Right cardiac atrium (tissue), 5 donors: ENCODE measurements around the gene SATB2. TPM values are rescaled to one million over a fixed set of nuclear protein-coding genes. Genes with fewer than 3 reads are reported as not detected.

Experiments used
- ATAC-seq, 2 donors: fragments of 200-7000 bp; cut with Tn5 transposase; one replicate each; pipeline versions ENCODE4 v1.8.0 to v1.9.1; 2020; ENCODE audit warnings: moderate library complexity in 2 of 2, mild to moderate bottlenecking in 1 of 2
- DNase-seq, 3 donors: peaks; one replicate each; pipeline ENCODE4 v3.0.0-alpha.2; 2020
- H3K27ac ChIP-seq: one replicate; pipeline ENCODE4 v1.5.1; 2013; ENCODE audit warnings: mild to moderate bottlenecking, low read length, control low read depth, moderate library complexity
- H3K27me3 ChIP-seq: one replicate; pipeline ENCODE4 v1.6.1; 2013; ENCODE audit not compliant: control insufficient read depth, insufficient read depth
- H3K4me1 ChIP-seq: one replicate; pipeline ENCODE4 v1.6.1; 2013; ENCODE audit warnings: low read length; ENCODE audit not compliant: control insufficient read depth, insufficient read depth
- H3K4me3 ChIP-seq: one replicate; pipeline ENCODE4 v1.5.1; 2013; ENCODE audit warnings: low read length, control low read depth
- H3K9me3 ChIP-seq: one replicate; pipeline ENCODE4 v1.6.1; 2013; ENCODE audit warnings: low read length; ENCODE audit not compliant: control insufficient read depth
- WGBS: extraction: QIAGEN DNeasy Blood & Tissue Kit; methylation state at CpG from one replicate; pipeline ENCODE4 v1.1.7; 2013; 5-methylcytosine and 5-hydroxymethylcytosine counted together
- intact Hi-C, 4 donors: fragments of 100-400 bp; cut with DNase I; formaldehyde crosslinking; loops; one replicate each; pipeline versions ENCODE4 v1.11.0 to v1.14.0; 2022 to 2023
- long read RNA-seq, 4 donors: library from polyadenylated mRNA; unstranded; transcript quantifications; one replicate each; pipeline ENCODE4 v2.0.0, GENCODE V29; 2020 to 2021
- polyA plus RNA-seq: library from polyadenylated mRNA; stranded (reverse); fragments of 200-250 nt; gene quantifications from one replicate; pipeline ENCODE4 v1.2.3, GENCODE V29; 2013
- total RNA-seq, 4 donors: library from RNA; stranded (reverse); fragmentation: NEBNext Ultra II Directional; extraction: Animal tissue kit (Norgen Biotek cat#: 25700); gene quantifications; one replicate each; pipeline ENCODE4 v1.2.1, GENCODE V29; 2021
- donor health status: healthy with polysubstance abuse.
- donor health status: DM: no; HTN: yes; CAD: no.
- donor health status: DM: no; HTN: no; CAD: no.
- donor health status: DM: no; HTN: yes; CAD: no; lungs with severe emphysema.
- donor health status: DM: yes; HTN: yes; CAD: no.

Gene SATB2
- total RNA-seq (1 to 10 TPM; 1.4 to 2.2 (median 1.9) TPM), polyA plus RNA-seq (0.75 TPM)
- long read RNA-seq, donor 1, partial matches to known transcripts: 0 of 1 reads
- long read RNA-seq, donor 1, other reads (novel, unspliced or antisense): 1 of 1 reads
- long read RNA-seq, donor 2: 0 reads
- long read RNA-seq, donor 3, partial matches to known transcripts: 3 of 3 reads
- long read RNA-seq, donor 3, other reads (novel, unspliced or antisense): 0 of 3 reads
- long read RNA-seq, donor 4: 0 reads

- H3K4me1 ChIP-seq: peaks cover 4% of the 10 kb centered on the region
- intact Hi-C loops: no loop called here
- no peak for ATAC-seq
- H3K9me3 ChIP-seq: no peaks in the 10 kb centered on the region
- H3K4me3 ChIP-seq: peak within 1 kb of the TSS; percentile 96
- WGBS: 1% methylated on average over 61 of the region's 61 CpGs
- peak; percentile 26 to 68 (median 60) for DNase-seq
- H3K27me3 ChIP-seq: peaks cover 10% of the 10 kb centered on the region
- H3K27ac ChIP-seq: no peak within 1 kb of the TSS
These were observed at the start of gene SATB2 for GRCh38 chr2:199457147-199458008. Gene SATB2, minus strand, starts transcription at chr2:199457939. Its CDS starts 1,902 bp downstream, at chr2:199456037.

- no peak for ATAC-seq
These were observed 48.1 kb upstream of the SATB2 start for GRCh38 chr2:199505755-199506403.

GRCh38 chr2:199503148-199503547, 45.4 kb upstream of the SATB2 start:
- Histone ChIP-seq H3K27ac (no peak overlapping the region), H3K9me3 (no peaks in the 10 kb centered on the region), H3K27me3 (no peaks in the 10 kb centered on the region), H3K4me3 (no peak overlapping the region), H3K4me1 (no peaks in the 10 kb centered on the region)
- DNase-seq (no peak), ATAC-seq (no peak)
- intact Hi-C loops: no loop called here

More at GRCh38 chr2:199505755-199506403, 48.1 kb upstream of the SATB2 start:
- Histone ChIP-seq H3K27ac (no peak overlapping the region), H3K9me3 (no peaks in the 10 kb centered on the region), H3K4me1 (no peaks in the 10 kb centered on the region), H3K4me3 (no peak overlapping the region), H3K27me3 (no peaks in the 10 kb centered on the region)
- DNase-seq: no peak
- intact Hi-C loops: no loop called here
- WGBS: 61% methylated on average over 2 of the region's 2 CpGs

GRCh38 chr2:199499005-199499404, 41.3 kb upstream of the SATB2 start:
- intact Hi-C loops: no loop called here
- 87% methylated on average over 3 of the region's 3 CpGs for WGBS
- H3K27ac ChIP-seq: no peak overlapping the region
- H3K4me3 ChIP-seq: no peak overlapping the region
- no peaks in the 10 kb centered on the region for H3K27me3 ChIP-seq
- no peaks in the 10 kb centered on the region for H3K4me1 ChIP-seq
- no peak for DNase-seq
- H3K9me3 ChIP-seq: no peaks in the 10 kb centered on the region
- no peak for ATAC-seq

- no peak overlapping the region for H3K4me3 ChIP-seq
- no peaks in the 10 kb centered on the region for H3K4me1 ChIP-seq
- WGBS: 67% methylated on average over 4 of the region's 4 CpGs
- no peak overlapping the region for H3K27ac ChIP-seq
- intact Hi-C loops: no loop called here
- H3K27me3 ChIP-seq: no peaks in the 10 kb centered on the region
- no peaks in the 10 kb centered on the region for H3K9me3 ChIP-seq
- DNase-seq: no peak
- ATAC-seq: no peak
These were observed 37.4 kb upstream of the SATB2 start for GRCh38 chr2:199495147-199495546.

GRCh38 chr2:199490049-199490448, 32.3 kb upstream of the SATB2 start:
- intact Hi-C loops: no loop called here
- Histone ChIP-seq H3K9me3 (no peaks in the 10 kb centered on the region), H3K27me3 (no peaks in the 10 kb centered on the region), H3K4me1 (no peaks in the 10 kb centered on the region), H3K27ac (no peak overlapping the region), H3K4me3 (no peak overlapping the region)
- no peak for DNase-seq
- no peak for ATAC-seq
- WGBS: 72% methylated on average over 5 of the region's 5 CpGs

GRCh38 chr2:199488772-199489400, 31.1 kb upstream of the SATB2 start:
- ATAC-seq (peak in 1 of 2 donors; percentile 26), DNase-seq (peak in 1 of 3 donors; percentile 34)
- Histone ChIP-seq H3K27ac (no peak overlapping the region), H3K4me3 (no peak overlapping the region), H3K4me1 (no peaks in the 10 kb centered on the region), H3K27me3 (no peaks in the 10 kb centered on the region), H3K9me3 (no peaks in the 10 kb centered on the region)
- intact Hi-C loops: loop anchor here in 3 of 4 donors (10.0 kb wide), 1 partner anchor 1174 kb away; no protein-coding TSS in a partner anchor
- WGBS: 36% methylated on average over 6 of the region's 6 CpGs

- DNase-seq: peak in 1 of 3 donors; percentile 25
- Histone ChIP-seq H3K9me3 (no peaks in the 10 kb centered on the region), H3K27me3 (no peaks in the 10 kb centered on the region), H3K4me1 (no peaks in the 10 kb centered on the region), H3K27ac (no peak overlapping the region), H3K4me3 (no peak overlapping the region)
- intact Hi-C loops: loop anchor here in 3 of 4 donors (10.0 kb wide), 1 partner anchor 1171 kb away; no protein-coding TSS in a partner anchor
- peak in 1 of 2 donors; percentile 46 for ATAC-seq
- WGBS: 15% methylated on average over 5 of the region's 5 CpGs
These were observed 28.1 kb upstream of the SATB2 start for GRCh38 chr2:199485732-199486335.

- no peak for ATAC-seq
- 85% methylated on average over 1 of the region's 1 CpG for WGBS
- no peak for DNase-seq
- Histone ChIP-seq H3K9me3 (no peaks in the 10 kb centered on the region), H3K4me3 (no peak overlapping the region), H3K27ac (no peak overlapping the region), H3K4me1 (no peaks in the 10 kb centered on the region), H3K27me3 (no peaks in the 10 kb centered on the region)
- intact Hi-C loops: loop anchor here in 3 of 4 donors (10.0 kb wide), 1 partner anchor 1170 kb away; no protein-coding TSS in a partner anchor
These were observed 27.2 kb upstream of the SATB2 start for GRCh38 chr2:199484927-199485326.

- no peak overlapping the region for H3K27ac ChIP-seq
- H3K4me1 ChIP-seq: no peaks in the 10 kb centered on the region
- no peak overlapping the region for H3K4me3 ChIP-seq
- intact Hi-C loops: loop anchor here in 3 of 4 donors (10.0 kb wide), 1 partner anchor 1166 kb away; no protein-coding TSS in a partner anchor
- WGBS: 62% methylated on average over 2 of the region's 2 CpGs
- no peaks in the 10 kb centered on the region for H3K9me3 ChIP-seq
- H3K27me3 ChIP-seq: peaks cover 2% of the 10 kb centered on the region
- DNase-seq (no peak), ATAC-seq (no peak)
These were observed 23.2 kb upstream of the SATB2 start for GRCh38 chr2:199480966-199481365.
